IPS-20b (cell line): ENCODE results near the gene FTCDNL1.

Experiments used
- H3K27ac ChIP-seq: one replicate; pipeline ENCODE4 v1.5.1; 2013; ENCODE audit warnings: low read length
- H3K27me3 ChIP-seq: 2 replicates; pipeline ENCODE4 v1.6.1; 2013; ENCODE audit warnings: mild to moderate bottlenecking, low read length, inconsistent platforms; ENCODE audit not compliant: insufficient read depth
- H3K36me3 ChIP-seq: 2 replicates; pipeline ENCODE4 v1.6.1; 2013; ENCODE audit warnings: low read depth, mild to moderate bottlenecking, inconsistent platforms, low read length, moderate library complexity; ENCODE audit not compliant: insufficient read depth
- H3K4me1 ChIP-seq: 2 replicates; pipeline ENCODE4 v1.6.1; 2013; ENCODE audit warnings: mild to moderate bottlenecking, control low read depth, inconsistent platforms, low read length, moderate library complexity; ENCODE audit not compliant: insufficient read depth
- H3K4me3 ChIP-seq: 2 replicates; pipeline ENCODE4 v1.5.1; 2013; ENCODE audit warnings: mild to moderate bottlenecking, low read length, inconsistent platforms
- H3K9ac ChIP-seq: 2 replicates; pipeline ENCODE4 v1.6.1; 2013; ENCODE audit warnings: low read depth, mild to moderate bottlenecking, inconsistent platforms, low read length, moderate library complexity
- H3K9me3 ChIP-seq: 2 replicates; pipeline ENCODE4 v1.6.1; 2013; ENCODE audit warnings: mild to moderate bottlenecking, low read depth, low read length, inconsistent platforms; ENCODE audit not compliant: insufficient read depth

Gene FTCDNL1

DNA sequence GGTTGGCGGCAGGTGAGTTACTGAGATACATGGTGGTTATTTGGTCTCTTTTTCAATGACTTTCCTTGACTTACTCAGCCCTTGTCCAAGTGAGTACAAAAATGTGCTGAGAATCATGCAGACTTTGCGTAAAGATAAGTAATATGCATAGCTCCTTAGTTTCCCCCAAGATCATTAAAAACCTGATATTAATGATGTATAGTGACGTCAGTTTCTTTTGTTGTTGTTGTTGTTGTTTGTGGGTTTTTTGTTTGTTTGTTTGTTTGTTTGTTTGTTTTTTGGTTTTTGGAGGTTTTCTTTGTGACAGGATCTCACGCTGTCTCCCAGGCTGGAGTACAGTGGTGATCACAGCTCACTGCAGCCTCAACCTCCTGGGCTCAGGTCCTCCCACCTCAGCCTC, 14.9 kb upstream of the FTCDNL1 start:
- Histone ChIP-seq H3K27me3 (no peaks in the 10 kb centered on the region), H3K9me3 (no peaks in the 10 kb centered on the region), H3K4me3 (no peak overlapping the region), H3K4me1 (peaks cover 38% of the 10 kb centered on the region; the same call in 1 of the 2 replicates), H3K36me3 (no peaks in the 10 kb centered on the region), H3K27ac (no peak overlapping the region), H3K9ac (no peak overlapping the region)

GRCh38 chr2:199862788-199863187, 11.8 kb upstream of the FTCDNL1 start:
- Histone ChIP-seq H3K4me1 (peaks cover 14% of the 10 kb centered on the region; the same call in 1 of the 2 replicates), H3K27ac (no peak overlapping the region), H3K9ac (no peak overlapping the region), H3K27me3 (no peaks in the 10 kb centered on the region), H3K4me3 (no peak overlapping the region), H3K36me3 (no peaks in the 10 kb centered on the region), H3K9me3 (no peaks in the 10 kb centered on the region)

- H3K36me3 ChIP-seq: no peaks in the 10 kb centered on the region
- no peak overlapping the region for H3K27ac ChIP-seq
- peaks cover 6% of the 10 kb centered on the region; the same call in 1 of the 2 replicates for H3K4me1 ChIP-seq
- H3K4me3 ChIP-seq: no peak overlapping the region
- no peaks in the 10 kb centered on the region for H3K27me3 ChIP-seq
- H3K9ac ChIP-seq: no peak overlapping the region
- H3K9me3 ChIP-seq: no peaks in the 10 kb centered on the region
Measured at GRCh38 chr2:199861132-199861774, 10.3 kb upstream of the FTCDNL1 start.

GRCh38 chr2:199855812-199856211, 4.8 kb upstream of the FTCDNL1 start:
- Histone ChIP-seq H3K4me3 (peak overlapping the region; percentile 43; the same call in 1 of the 2 replicates), H3K9ac (peak overlapping the region; percentile 34; the same call in 1 of the 2 replicates), H3K27me3 (no peaks in the 10 kb centered on the region), H3K27ac (no peak overlapping the region), H3K36me3 (no peaks in the 10 kb centered on the region), H3K4me1 (peaks cover 15% of the 10 kb centered on the region; the same call in 1 of the 2 replicates), H3K9me3 (no peaks in the 10 kb centered on the region)

- Histone ChIP-seq H3K36me3 (no peaks in the 10 kb centered on the region), H3K9me3 (no peaks in the 10 kb centered on the region), H3K27ac (no peak overlapping the region), H3K4me1 (peaks cover 12% of the 10 kb centered on the region; the same call in 1 of the 2 replicates), H3K27me3 (peaks cover 8% of the 10 kb centered on the region; the same call in 1 of the 2 replicates), H3K4me3 (no peak overlapping the region), H3K9ac (no peak overlapping the region)
Measured at GRCh38 chr2:199851883-199852282, 891 bp upstream of the FTCDNL1 start.

GRCh38 chr2:199851501-199851810, 464 bp upstream of the FTCDNL1 start:
- H3K4me3 ChIP-seq: peak overlapping the region; percentile 76
- peak overlapping the region; percentile 70; the same call in 1 of the 2 replicates for H3K9ac ChIP-seq
- no peak overlapping the region for H3K27ac ChIP-seq
- H3K9me3 ChIP-seq: no peaks in the 10 kb centered on the region
- H3K36me3 ChIP-seq: no peaks in the 10 kb centered on the region
- H3K4me1 ChIP-seq: peaks cover 12% of the 10 kb centered on the region; the same call in 1 of the 2 replicates
- H3K27me3 ChIP-seq: peaks cover 8% of the 10 kb centered on the region; the same call in 1 of the 2 replicates

- Histone ChIP-seq H3K4me3 (peak overlapping the region; percentile 76), H3K36me3 (no peaks in the 10 kb centered on the region), H3K9ac (peak overlapping the region; percentile 67; the same call in 1 of the 2 replicates), H3K9me3 (no peaks in the 10 kb centered on the region), H3K27ac (no peak overlapping the region), H3K27me3 (peaks cover 8% of the 10 kb centered on the region; the same call in 1 of the 2 replicates), H3K4me1 (peaks cover under 1% of the 10 kb centered on the region; the same call in 1 of the 2 replicates)
Measured at GRCh38 chr2:199850218-199850717, 724 bp downstream of the FTCDNL1 start.

- no peak overlapping the region for H3K27ac ChIP-seq
- H3K9ac ChIP-seq: no peak overlapping the region
- H3K36me3 ChIP-seq: no peaks in the 10 kb centered on the region
- no peaks in the 10 kb centered on the region for H3K9me3 ChIP-seq
- H3K4me3 ChIP-seq: no peak overlapping the region
- H3K27me3 ChIP-seq: peaks cover 8% of the 10 kb centered on the region; the same call in 1 of the 2 replicates
- peaks cover 7% of the 10 kb centered on the region; the same call in 1 of the 2 replicates for H3K4me1 ChIP-seq
Measured at GRCh38 chr2:199848389-199849130, 2.4 kb downstream of the FTCDNL1 start.

GRCh38 chr2:199847181-199847864, 3.7 kb downstream of the FTCDNL1 start:
- Histone ChIP-seq H3K27ac (no peak overlapping the region), H3K27me3 (peaks cover 8% of the 10 kb centered on the region; the same call in 1 of the 2 replicates), H3K4me3 (no peak overlapping the region), H3K36me3 (no peaks in the 10 kb centered on the region), H3K9ac (no peak overlapping the region), H3K9me3 (no peaks in the 10 kb centered on the region), H3K4me1 (peaks cover 19% of the 10 kb centered on the region; the same call in 1 of the 2 replicates)

GRCh38 chr2:199842631-199843395, 8.2 kb downstream of the FTCDNL1 start:
- H3K27ac ChIP-seq: no peak overlapping the region
- peaks cover 23% of the 10 kb centered on the region; the same call in 1 of the 2 replicates for H3K4me1 ChIP-seq
- no peaks in the 10 kb centered on the region for H3K36me3 ChIP-seq
- H3K9me3 ChIP-seq: no peaks in the 10 kb centered on the region
- no peak overlapping the region; the same call in 1 of the 2 replicates for H3K4me3 ChIP-seq
- H3K9ac ChIP-seq: no peak overlapping the region
- H3K27me3 ChIP-seq: no peaks in the 10 kb centered on the region

- H3K27ac ChIP-seq: no peak overlapping the region
- no peak overlapping the region for H3K4me3 ChIP-seq
- no peaks in the 10 kb centered on the region for H3K9me3 ChIP-seq
- peaks cover 23% of the 10 kb centered on the region; the same call in 1 of the 2 replicates for H3K4me1 ChIP-seq
- no peaks in the 10 kb centered on the region for H3K27me3 ChIP-seq
- no peaks in the 10 kb centered on the region for H3K36me3 ChIP-seq
- no peak overlapping the region for H3K9ac ChIP-seq
Measured at GRCh38 chr2:199841409-199841808, 9.6 kb downstream of the FTCDNL1 start.
